H9 (cell line): ENCODE results near the gene SIVA1. TPM values are rescaled to one million over a fixed set of nuclear protein-coding genes. Genes with fewer than 3 reads are reported as not detected.

ENCODE experiments used
- DNase-seq: peaks from one replicate; pipeline ENCODE4 v3.0.0-alpha.2; 2017
- H2AFZ ChIP-seq: one replicate; pipeline ENCODE4 v1.6.1; 2013; ENCODE audit warnings: mild to moderate bottlenecking, low read length, control low read depth, moderate library complexity
- H2AK5ac ChIP-seq: 2 replicates; pipeline ENCODE4 v1.6.1; 2013; ENCODE audit warnings: low read length, control low read depth, mixed read lengths; ENCODE audit not compliant: insufficient read length
- H2BK120ac ChIP-seq: one replicate; pipeline ENCODE4 v1.6.1; 2013; ENCODE audit warnings: low read depth, mild to moderate bottlenecking, low read length, control low read depth, inconsistent platforms; ENCODE audit not compliant: poor library complexity, severe bottlenecking
- H2BK12ac ChIP-seq: 2 replicates; pipeline ENCODE4 v1.6.1; 2013; ENCODE audit warnings: low read length, control low read depth, mixed read lengths, low read depth; ENCODE audit not compliant: insufficient read length
- H2BK15ac ChIP-seq: 2 replicates; pipeline ENCODE4 v1.6.1; 2013; ENCODE audit warnings: low read depth, low read length, control low read depth
- H2BK20ac ChIP-seq: one replicate; pipeline ENCODE4 v1.6.1; 2013; ENCODE audit warnings: low read depth, mild to moderate bottlenecking, low read length, control low read depth, inconsistent platforms; ENCODE audit not compliant: poor library complexity, severe bottlenecking
- H2BK5ac ChIP-seq: 2 replicates; pipeline ENCODE4 v1.6.1; 2013; ENCODE audit warnings: low read length, control low read depth, mixed read lengths; ENCODE audit not compliant: insufficient read length
- H3K14ac ChIP-seq: 2 replicates; pipeline ENCODE4 v1.6.1; 2013; ENCODE audit warnings: low read length, control low read depth; ENCODE audit not compliant: insufficient read depth
- H3K18ac ChIP-seq: 2 replicates; pipeline ENCODE4 v1.6.1; 2013; ENCODE audit warnings: low read depth, mild to moderate bottlenecking, mixed read lengths, low read length, control low read depth; ENCODE audit not compliant: insufficient read length
- H3K23ac ChIP-seq: 2 replicates; pipeline ENCODE4 v1.6.1; 2013; ENCODE audit warnings: low read length, control low read depth, mixed read lengths, low read depth; ENCODE audit not compliant: insufficient read length
- H3K23me2 ChIP-seq: 2 replicates; pipeline ENCODE4 v1.6.1; 2013; ENCODE audit warnings: low read depth, mild to moderate bottlenecking, mixed read lengths, low read length, control low read depth; ENCODE audit not compliant: insufficient read length, poor library complexity, severe bottlenecking
- H3K27ac ChIP-seq: 2 replicates; pipeline ENCODE4 v1.5.1; 2013; ENCODE audit warnings: low read length, control low read depth, mixed read lengths, low read depth; ENCODE audit not compliant: insufficient read length
- H3K27me3 ChIP-seq: 2 replicates; pipeline ENCODE4 v1.6.1; 2013; ENCODE audit warnings: low read length, control low read depth, inconsistent platforms; ENCODE audit not compliant: insufficient read depth
- H3K4ac ChIP-seq: 2 replicates; pipeline ENCODE4 v1.6.1; 2013; ENCODE audit warnings: low read depth, mild to moderate bottlenecking, control low read depth, inconsistent platforms, low read length, moderate library complexity
- H3K4me1 ChIP-seq: 2 replicates; pipeline ENCODE4 v1.6.1; 2013; ENCODE audit warnings: low read length, control low read depth, inconsistent platforms; ENCODE audit not compliant: insufficient read depth
- H3K4me2 ChIP-seq: 2 replicates; pipeline ENCODE4 v1.6.1; 2013; ENCODE audit warnings: low read length, control low read depth, mixed read lengths; ENCODE audit not compliant: insufficient read length, insufficient read depth
- H3K56ac ChIP-seq: 2 replicates; pipeline ENCODE4 v1.6.1; 2013; ENCODE audit warnings: low read depth, mild to moderate bottlenecking, mixed read lengths, low read length, control low read depth; ENCODE audit not compliant: insufficient read length
- H3K79me1 ChIP-seq: 2 replicates; pipeline ENCODE4 v1.6.1; 2013; ENCODE audit warnings: low read depth, mild to moderate bottlenecking, moderate library complexity, low read length, control low read depth, inconsistent platforms; ENCODE audit not compliant: insufficient read depth, poor library complexity, severe bottlenecking
- H3K79me2 ChIP-seq: 2 replicates; pipeline ENCODE4 v1.6.1; 2013; ENCODE audit warnings: low read length, control low read depth, inconsistent platforms; ENCODE audit not compliant: insufficient read depth
- H3K9ac ChIP-seq: 2 replicates; pipeline ENCODE4 v1.6.1; 2013; ENCODE audit warnings: low read length, control low read depth, mixed read lengths; ENCODE audit not compliant: insufficient read length; ENCODE audit errors: extremely low read depth
- H3K9me3 ChIP-seq: one replicate; pipeline ENCODE4 v1.6.1; 2013; ENCODE audit warnings: low read depth, low read length, inconsistent platforms; ENCODE audit not compliant: control insufficient read depth
- H3T11ph ChIP-seq: one replicate; pipeline ENCODE4 v1.6.1; 2013; ENCODE audit warnings: mild to moderate bottlenecking, low read length, control low read depth, inconsistent platforms
- H4K20me1 ChIP-seq: one replicate; pipeline ENCODE4 v1.6.1; 2013; ENCODE audit not compliant: control insufficient read depth, insufficient read length, insufficient read depth
- H4K5ac ChIP-seq: 2 replicates; pipeline ENCODE4 v1.6.1; 2013; ENCODE audit warnings: low read depth, mild to moderate bottlenecking, mixed read lengths, low read length, control low read depth; ENCODE audit not compliant: insufficient read length
- H4K8ac ChIP-seq: replicated peaks from 2 replicates; pipeline ENCODE4 v1.6.1; 2013; ENCODE audit warnings: low read length, control low read depth, mixed read lengths, low read depth; ENCODE audit not compliant: insufficient read length
- H4K91ac ChIP-seq: 2 replicates; pipeline ENCODE4 v1.6.1; 2013; ENCODE audit warnings: low read depth, mild to moderate bottlenecking, moderate library complexity, mixed read lengths, low read length, control low read depth; ENCODE audit not compliant: insufficient read length
- H3K27ac Mint-ChIP-seq, 3 experiments: 2 replicates in 2 of 3; 3 replicates in 1 of 3; pipeline ENCODE4 v1.8.0; 2020 to 2021; ENCODE audit warnings: mixed read lengths in 3 of 3, mild to moderate bottlenecking in 1 of 3, moderate library complexity in 1 of 3
- H3K27me3 Mint-ChIP-seq: 2 replicates; pipeline ENCODE4 v1.8.0; 2021; ENCODE audit warnings: low read depth, mild to moderate bottlenecking, moderate library complexity, mixed read lengths
- H3K36me3 Mint-ChIP-seq, 3 experiments: 2 replicates in 2 of 3; 3 replicates in 1 of 3; pipeline ENCODE4 v1.8.0; 2020 to 2021; ENCODE audit warnings: low read depth in 3 of 3, mixed read lengths in 3 of 3; ENCODE audit not compliant: insufficient read depth in 1 of 3
- H3K4me1 Mint-ChIP-seq, 2 experiments: 2 replicates each; pipeline ENCODE4 v1.8.0; 2020; ENCODE audit warnings: mixed read lengths in 2 of 2
- H3K4me3 Mint-ChIP-seq, 2 experiments: 2 replicates in 1 of 2; 3 replicates in 1 of 2; pipeline ENCODE4 v1.8.0; 2020 to 2021; ENCODE audit warnings: mild to moderate bottlenecking in 2 of 2, mixed read lengths in 2 of 2, moderate library complexity in 1 of 2
- H3K9me3 Mint-ChIP-seq, 2 experiments: 2 replicates in 1 of 2; 3 replicates in 1 of 2; pipeline ENCODE4 v1.8.0; 2020; ENCODE audit warnings: mild to moderate bottlenecking in 2 of 2, mixed read lengths in 2 of 2, moderate library complexity in 1 of 2
- CTCF ChIP-seq: fragments of 200-600 bp; sonication (generic); conservative IDR thresholded peaks from 3 replicates; pipeline ENCODE4 v1.8.0; 2021; ENCODE audit warnings: antibody characterized with exemption, mild to moderate bottlenecking
- WGBS: extraction: QIAGEN DNeasy Blood & Tissue Kit; methylation state at CpG from one replicate; pipeline ENCODE4 v1.1.7; 2013; ENCODE audit warnings: missing lambda C conversion rate, low lambda C conversion rate, mixed read lengths; ENCODE audit not compliant: insufficient read length; ENCODE audit errors: extremely low coverage; 5-methylcytosine and 5-hydroxymethylcytosine counted together
- total RNA-seq: library from RNA; stranded (reverse); gene quantifications from 2 replicates; pipeline ENCODE4 v1.2.1, GENCODE V29; 2021

SIVA1 gene
- total RNA-seq, 1 experiment from 2014 or later: 125 TPM

GRCh38 chr14:104784218-104784568, 31.2 kb downstream of the SIVA1 start:
- no peak overlapping the region; the same call in 1 of the 2 replicates for H3K14ac ChIP-seq
- H3K27me3 ChIP-seq: no peaks in the 10 kb centered on the region
- H3K23me2 ChIP-seq: no peaks in the 10 kb centered on the region
- Mint-ChIP-seq H3K4me3 (no peak overlapping the region), H3K36me3 (peaks cover 0 to 6% (median 0%) of the 10 kb centered on the region in 3 experiments; a peak in 2 of 7 replicates), H3K9me3 (no peaks in the 10 kb centered on the region), H3K27ac (no peak overlapping the region), H3K27me3 (no peaks in the 10 kb centered on the region), H3K4me1 (no peaks in the 10 kb centered on the region)
- no peak for DNase-seq
- H3K27ac ChIP-seq: no peak overlapping the region
- H3K18ac ChIP-seq: no peak overlapping the region
- no peak overlapping the region for H2BK12ac ChIP-seq
- TF ChIP-seq CTCF: no peak
- H2AK5ac ChIP-seq: no peak overlapping the region
- no peak overlapping the region for H2AFZ ChIP-seq
- H2BK20ac ChIP-seq: no peak overlapping the region
- no peak overlapping the region for H4K5ac ChIP-seq
- no peak overlapping the region for H3T11ph ChIP-seq
- H4K8ac ChIP-seq: no peak overlapping the region
- H3K4me2 ChIP-seq: no peak overlapping the region
- no peak overlapping the region for H3K9ac ChIP-seq
- H2BK5ac ChIP-seq: no peak overlapping the region
- no peaks in the 10 kb centered on the region for H3K79me2 ChIP-seq
- no peak overlapping the region for H3K4ac ChIP-seq
- no peak overlapping the region for H2BK120ac ChIP-seq
- no peak overlapping the region for H3K23ac ChIP-seq
- H4K20me1 ChIP-seq: no peaks in the 10 kb centered on the region
- H3K79me1 ChIP-seq: no peaks in the 10 kb centered on the region
- H2BK15ac ChIP-seq: no peak overlapping the region
- H3K56ac ChIP-seq: no peak overlapping the region
- H3K4me1 ChIP-seq: no peaks in the 10 kb centered on the region
- no peak overlapping the region for H4K91ac ChIP-seq
- no peaks in the 10 kb centered on the region for H3K9me3 ChIP-seq
- no CpG with 5 or more reads among the region's 9 CpGs for WGBS
